Common myeloid progenitor, CD34-positive (primary cell): ENCODE data around the gene SMIM43.

Experiments used
- CTCF ChIA-PET: fragments of 350-600 bp; sonication (Branson Sonifier 250); formaldehyde crosslinking; loops from one replicate; lab custom pipeline; 2021; ENCODE audit warnings: antibody characterized with exemption; lab: Charles Lee
- POLR2A ChIA-PET: fragments of 350-600 bp; sonication (Branson Sonifier 250); formaldehyde crosslinking; loops from one replicate; lab custom pipeline; 2021; ENCODE audit warnings: antibody characterized with exemption; lab: Charles Lee
- DNase-seq, 3 donors: peaks; one replicate each; pipeline versions ENCODE4 v3.0.0 to v3.0.0-alpha.2; 2013
- H3K27ac ChIP-seq, 2 experiments: 1 replicate in 1 of 2; 2 replicates in 1 of 2; pipeline ENCODE4 v1.7.0; 2013; ENCODE audit warnings: inconsistent platforms in 2 of 2, low read length in 2 of 2, mild to moderate bottlenecking in 2 of 2, low read depth in 1 of 2, moderate library complexity in 1 of 2; ENCODE audit not compliant: severe bottlenecking in 2 of 2, insufficient read depth in 1 of 2, poor library complexity in 1 of 2
- H3K27me3 ChIP-seq, 5 experiments: replicated peaks in 2 of 5; 1 replicate in 3 of 5; 2 replicates in 2 of 5; pipeline versions ENCODE4 v1.6.1 to v1.7.0; 2013; ENCODE audit warnings: low read length in 4 of 5, mild to moderate bottlenecking in 2 of 5, moderate library complexity in 2 of 5, inconsistent platforms in 1 of 5; ENCODE audit not compliant: insufficient read depth in 5 of 5, control insufficient read depth in 4 of 5
- H3K36me3 ChIP-seq, 4 experiments: 1 replicate in 2 of 4; 2 replicates in 2 of 4; pipeline versions ENCODE4 v1.6.1 to v1.7.0; 2013; ENCODE audit warnings: low read length in 3 of 4, control low read depth in 1 of 4, mild to moderate bottlenecking in 1 of 4; ENCODE audit not compliant: control insufficient read depth in 4 of 4, insufficient read depth in 4 of 4
- H3K4me1 ChIP-seq, 4 experiments: 1 replicate in 3 of 4; 2 replicates in 1 of 4; pipeline versions ENCODE4 v1.6.1 to v1.7.1; 2013; ENCODE audit warnings: low read length in 3 of 4, mild to moderate bottlenecking in 3 of 4, control low read depth in 1 of 4, inconsistent platforms in 1 of 4, moderate library complexity in 1 of 4; ENCODE audit not compliant: control insufficient read depth in 4 of 4, insufficient read depth in 4 of 4; ENCODE audit errors: control extremely low read depth in 1 of 4
- H3K4me3 ChIP-seq, 7 experiments: 1 replicate in 4 of 7; 2 replicates in 3 of 7; pipeline versions ENCODE4 v1.5.1 to v1.7.0; 2013; ENCODE audit warnings: mild to moderate bottlenecking in 7 of 7, low read length in 6 of 7, moderate library complexity in 6 of 7, inconsistent platforms in 2 of 7, low read depth in 2 of 7, control low read depth in 1 of 7; ENCODE audit not compliant: insufficient read depth in 4 of 7, control insufficient read depth in 1 of 7; ENCODE audit errors: extremely low read depth in 1 of 7
- H3K9me3 ChIP-seq, 5 experiments: 1 replicate in 4 of 5; 2 replicates in 1 of 5; pipeline versions ENCODE4 v1.6.1 to v1.7.1; 2013; ENCODE audit warnings: low read length in 4 of 5, mild to moderate bottlenecking in 2 of 5, inconsistent platforms in 1 of 5, low read depth in 1 of 5, moderate library complexity in 1 of 5; ENCODE audit not compliant: control insufficient read depth in 4 of 5, insufficient read depth in 2 of 5; ENCODE audit errors: control extremely low read depth in 1 of 5
- WGBS: methylation state at CpG from one replicate; pipeline ENCODE4 v1.1.5; 2013; ENCODE audit not compliant: insufficient coverage; 5-methylcytosine and 5-hydroxymethylcytosine counted together

Gene SMIM43

GRCh38 chr4:121769341-121769740 lies 4.4 kb upstream of the SMIM43 start:
- no peak overlapping the region for H3K4me3 ChIP-seq
- WGBS, result 100% methylated on average over 1 of the region's 2 CpGs
- peaks cover 7 to 59% (median 39%) of the 10 kb centered on the region in 5 experiments for H3K27me3 ChIP-seq
- H3K9me3 ChIP-seq, result no peaks in the 10 kb centered on the region
- ChIA-PET POLR2A (no interaction called here), CTCF (no interaction called here)
- H3K4me1 ChIP-seq, result peaks cover 2 to 12% (median 12%) of the 10 kb centered on the region in 4 experiments
- no peaks in the 10 kb centered on the region for H3K36me3 ChIP-seq
- DNase-seq, result no peak
- no peak overlapping the region for H3K27ac ChIP-seq

GRCh38 chr4:121767166-121767565 lies 2.2 kb upstream of the SMIM43 start:
- peaks cover 23 to 76% (median 55%) of the 10 kb centered on the region in 5 experiments for H3K27me3 ChIP-seq
- no peak overlapping the region for H3K27ac ChIP-seq
- no peaks in the 10 kb centered on the region for H3K9me3 ChIP-seq
- no peaks in the 10 kb centered on the region for H3K36me3 ChIP-seq
- no peak for DNase-seq
- 100% methylated on average over 1 of the region's 4 CpGs for WGBS
- CTCF ChIA-PET, result no interaction called here
- peaks cover 3 to 18% (median 13%) of the 10 kb centered on the region in 4 experiments for H3K4me1 ChIP-seq
- H3K4me3 ChIP-seq, result no peak overlapping the region
- POLR2A ChIA-PET, result no interaction called here

GRCh38 chr4:121765971-121766538 lies 1.1 kb upstream of the SMIM43 start:
- H3K4me1 ChIP-seq, result peaks cover 3 to 18% (median 13%) of the 10 kb centered on the region in 4 experiments
- no peaks in the 10 kb centered on the region for H3K36me3 ChIP-seq
- no peaks in the 10 kb centered on the region for H3K9me3 ChIP-seq
- H3K4me3 ChIP-seq, result no peak overlapping the region
- no peak for DNase-seq
- WGBS, result 96% methylated on average over 6 of the region's 9 CpGs
- POLR2A ChIA-PET, result no interaction called here
- no peak overlapping the region for H3K27ac ChIP-seq
- H3K27me3 ChIP-seq, result peaks cover 24 to 75% (median 52%) of the 10 kb centered on the region in 5 experiments
- CTCF ChIA-PET, result interaction anchor here (1.6 kb wide), 1 partner anchor 12 kb away, joined by 3 read pairs; no protein-coding TSS in a partner anchor

GRCh38 chr4:121765368-121765705 lies 373 bp upstream of the SMIM43 start:
- H3K4me3 ChIP-seq, result peak overlapping the region; percentile 18 to 78 (median 64)
- H3K27me3 ChIP-seq, result peaks cover 24 to 74% (median 52%) of the 10 kb centered on the region in 5 experiments
- CTCF ChIA-PET, result interaction anchor here (1.6 kb wide), 1 partner anchor 13 kb away, joined by 3 read pairs; no protein-coding TSS in a partner anchor
- POLR2A ChIA-PET, result no interaction called here
- DNase-seq, result no peak
- no peak overlapping the region for H3K27ac ChIP-seq
- H3K4me1 ChIP-seq, result peaks cover 3 to 18% (median 13%) of the 10 kb centered on the region in 4 experiments
- no peaks in the 10 kb centered on the region for H3K9me3 ChIP-seq
- no peaks in the 10 kb centered on the region for H3K36me3 ChIP-seq
- 21% methylated on average over 12 of the region's 16 CpGs for WGBS

- DNase-seq, result no peak
- WGBS, result 9% methylated on average over 14 of the region's 14 CpGs
- Histone ChIP-seq H3K4me1 (peaks cover 3 to 18% (median 13%) of the 10 kb centered on the region in 4 experiments), H3K9me3 (no peaks in the 10 kb centered on the region), H3K4me3 (peak overlapping the region; percentile 18 to 78 (median 64)), H3K36me3 (no peaks in the 10 kb centered on the region), H3K27me3 (peaks cover 24 to 74% (median 52%) of the 10 kb centered on the region in 5 experiments), H3K27ac (no peak overlapping the region)
- CTCF ChIA-PET, result interaction anchor here (1.6 kb wide), 1 partner anchor 14 kb away, joined by 3 read pairs; no protein-coding TSS in a partner anchor
- POLR2A ChIA-PET, result no interaction called here
These were observed 662 bp downstream of the SMIM43 start for GRCh38 chr4:121764303-121764701.

- H3K36me3 ChIP-seq, result no peaks in the 10 kb centered on the region
- POLR2A ChIA-PET, result no interaction called here
- WGBS, result 20% methylated on average over 1 of the region's 3 CpGs
These were observed 4.8 kb downstream of the SMIM43 start for GRCh38 chr4:121760205-121760604.

GRCh38 chr4:121758925-121759568 lies 5.9 kb downstream of the SMIM43 start:
- H3K27ac ChIP-seq, result no peak overlapping the region
- DNase-seq, result no peak
- peaks cover 17 to 37% (median 20%) of the 10 kb centered on the region in 5 experiments for H3K27me3 ChIP-seq
- ChIA-PET CTCF (interaction anchor here (1.2 kb wide), 1 partner anchor 24 kb away, joined by 3 read pairs; no protein-coding TSS in a partner anchor), POLR2A (no interaction called here)
- H3K9me3 ChIP-seq, result no peaks in the 10 kb centered on the region
- no peak overlapping the region for H3K4me3 ChIP-seq
- H3K36me3 ChIP-seq, result no peaks in the 10 kb centered on the region
- H3K4me1 ChIP-seq, result peaks cover 0 to 3% (median 0%) of the 10 kb centered on the region in 4 experiments
- no CpG with 5 or more reads among the region's 2 CpGs for WGBS

More at GRCh38 chr4:121760205-121760604, 4.8 kb downstream of the SMIM43 start:
- Histone ChIP-seq H3K27ac (no peak overlapping the region), H3K4me3 (no peak overlapping the region), H3K27me3 (peaks cover 18 to 49% (median 31%) of the 10 kb centered on the region in 5 experiments), H3K9me3 (no peaks in the 10 kb centered on the region), H3K4me1 (peaks cover 3 to 14% (median 10%) of the 10 kb centered on the region in 4 experiments)
- CTCF ChIA-PET, result interaction anchor here (1.2 kb wide), 1 partner anchor 26 kb away, joined by 3 read pairs; no protein-coding TSS in a partner anchor
- DNase-seq, result no peak
